Activated CD4-positive, alpha-beta T cell treated with anti-CD3 and anti-CD28 coated beads for 48 hours (primary cell): Measurements from ENCODE around the gene PCDH15.
"Not testable (repeated sequence)": the region's sequence is repeated elsewhere in the genome, so short reads cannot be mapped to it uniquely, and the experiment has no call there.

Experiments used
- DNase-seq: peaks from one replicate; pipeline ENCODE4 v3.0.0-alpha.2; 2020

PCDH15 gene

GRCh38 chr10:53952698-53953630 is 848.1 kb downstream of the PCDH15 start:
- no peak for DNase-seq

DNA sequence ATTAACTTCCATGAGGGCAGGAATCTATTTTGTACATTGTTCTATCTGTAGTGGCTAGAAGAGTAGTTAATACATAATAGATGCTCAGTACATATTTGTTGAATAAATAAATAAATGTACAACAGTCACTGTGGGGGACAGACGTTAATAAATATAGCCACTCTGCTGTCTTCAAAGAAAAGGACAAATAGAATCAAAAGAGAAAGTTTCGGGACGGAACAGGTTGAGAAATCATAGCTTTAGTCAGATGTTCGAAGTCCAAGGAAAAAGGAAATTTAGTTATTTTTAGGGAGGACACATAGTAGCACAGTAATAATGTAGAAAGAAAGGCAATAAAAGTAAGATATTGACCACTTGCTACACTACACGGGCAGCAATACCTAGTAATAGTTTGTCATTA is 861.4 kb downstream of the PCDH15 start:
- no peak for DNase-seq

- DNase-seq: no peak
Measured at GRCh38 chr10:53930648-53931047, 870.4 kb downstream of the PCDH15 start.

DNA sequence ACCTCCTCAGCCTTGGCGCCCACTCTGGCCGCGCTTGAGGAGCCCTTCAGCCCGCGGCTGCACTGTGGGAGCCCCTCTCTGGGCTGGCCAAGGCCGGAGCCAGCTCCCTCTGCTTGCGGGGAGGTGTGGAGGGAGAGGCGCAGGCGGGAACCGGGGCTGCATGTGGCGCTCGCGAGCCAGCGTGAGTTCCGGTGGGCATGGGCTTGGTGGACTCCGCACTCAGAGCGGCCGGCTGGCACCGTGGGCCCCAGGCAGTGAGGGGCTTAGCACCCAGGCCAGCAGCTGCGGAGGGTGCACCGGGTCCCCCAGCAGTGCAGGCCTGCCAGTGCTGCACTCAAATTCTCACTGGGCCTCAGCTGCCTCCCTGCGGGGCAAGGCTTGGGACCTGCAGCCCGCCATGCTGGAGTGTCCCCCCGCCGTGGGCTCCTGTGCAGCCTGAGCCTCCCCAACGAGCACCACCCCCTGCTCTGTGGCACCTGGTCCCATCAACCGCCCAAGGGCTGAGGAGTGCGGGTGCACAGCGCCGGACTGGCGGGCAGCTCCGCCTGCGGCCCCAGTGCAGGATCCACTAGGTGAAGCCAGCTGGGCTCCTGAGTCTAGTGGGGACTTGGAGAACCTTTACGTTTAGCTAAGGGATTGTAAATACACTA is 876.9 kb downstream of the PCDH15 start:
- DNase-seq: not testable (repeated sequence)

DNA sequence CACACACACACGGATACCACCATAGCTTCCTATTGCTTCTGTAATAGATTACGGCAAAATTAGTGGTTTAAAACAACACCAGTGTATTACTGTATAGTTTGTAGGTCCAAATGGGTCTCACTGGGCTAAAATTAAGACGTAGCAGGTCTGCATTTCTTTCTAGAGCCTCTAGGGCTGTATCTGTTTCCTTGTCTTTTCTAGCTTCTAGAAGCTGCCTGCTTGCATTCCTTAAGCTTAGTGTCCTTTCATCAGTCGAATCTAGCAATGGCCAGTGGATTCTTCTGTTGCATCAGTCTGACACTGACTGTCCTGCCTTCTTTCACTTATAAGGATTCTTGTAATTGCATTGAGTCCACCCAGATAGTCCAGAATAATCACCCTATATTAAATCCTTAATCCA is 882.3 kb downstream of the PCDH15 start:
- DNase-seq: no peak

- no peak for DNase-seq
Measured at GRCh38 chr10:53909791-53910190, 891.2 kb downstream of the PCDH15 start.

DNA sequence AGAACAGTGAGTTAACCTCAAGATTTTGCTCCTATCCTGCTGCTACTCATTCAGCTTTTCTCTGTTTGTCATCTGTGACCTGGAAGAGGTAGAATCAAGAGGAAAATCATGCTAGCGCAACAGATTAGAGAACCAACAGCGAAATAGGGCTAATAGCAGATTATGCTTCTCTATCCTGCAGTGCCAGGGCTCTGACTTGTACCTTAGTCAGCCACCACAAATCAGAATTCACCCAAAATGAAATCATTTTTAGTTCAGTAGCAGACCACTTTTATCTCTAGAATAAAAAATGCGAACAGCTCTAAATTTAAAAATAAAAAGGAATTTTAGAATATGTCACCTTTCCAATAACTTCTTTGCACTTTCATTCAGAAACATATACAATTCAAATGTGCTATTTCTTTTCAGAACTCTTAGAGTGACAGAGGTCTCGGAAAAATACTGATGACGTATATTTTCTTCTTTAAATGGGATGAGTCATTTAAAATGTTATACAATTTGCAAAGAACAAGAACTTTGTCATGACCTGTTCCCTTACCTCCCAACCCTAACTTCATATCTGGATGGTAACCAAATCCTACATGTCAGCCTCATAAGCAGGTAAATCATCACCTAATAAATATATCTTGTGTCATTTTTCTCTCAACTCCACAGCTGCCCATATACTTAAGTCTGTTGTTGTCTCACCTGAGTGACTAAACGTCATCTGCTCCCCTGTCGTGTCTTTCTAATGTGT is 896.4 kb downstream of the PCDH15 start:
- DNase-seq: no peak

DNA sequence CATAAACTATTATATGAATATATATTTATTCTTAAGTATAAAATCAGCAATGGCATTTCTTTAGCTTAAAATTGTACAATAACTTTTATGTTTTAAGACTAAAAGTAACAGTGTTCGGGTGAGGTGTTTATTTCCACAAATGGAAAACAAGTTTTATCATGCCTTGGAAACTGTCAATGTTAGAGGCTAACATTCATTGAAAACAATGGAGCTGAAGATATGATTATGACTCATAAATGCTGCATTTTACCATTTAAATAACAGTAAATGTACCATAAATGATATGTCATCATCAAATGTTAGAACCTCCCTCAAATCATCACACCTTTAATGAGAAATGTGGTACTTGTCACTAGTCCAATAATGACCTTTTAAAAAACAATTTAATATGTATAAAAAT is 897.3 kb downstream of the PCDH15 start:
- no peak for DNase-seq

GRCh38 chr10:53899463-53900160 is 901.4 kb downstream of the PCDH15 start:
- no peak for DNase-seq

DNA sequence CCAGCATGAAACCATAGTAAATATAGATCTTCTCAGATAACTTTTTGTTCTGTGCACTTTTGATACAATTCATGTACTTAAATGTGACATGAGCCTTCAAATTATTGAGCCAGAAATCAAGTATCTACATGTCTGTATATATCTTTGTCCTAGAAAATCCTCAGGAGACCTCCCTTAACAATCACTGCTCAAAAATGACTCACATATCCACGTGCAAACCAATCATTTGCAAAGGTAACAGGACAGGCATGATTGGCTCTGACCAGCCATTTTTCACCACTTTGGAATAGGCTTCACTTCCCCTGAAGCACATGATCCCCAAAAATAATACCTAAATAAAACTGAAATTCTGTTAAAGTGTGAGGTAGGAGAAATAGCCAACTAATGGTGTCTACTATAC is 902.5 kb downstream of the PCDH15 start:
- DNase-seq: no peak

DNA sequence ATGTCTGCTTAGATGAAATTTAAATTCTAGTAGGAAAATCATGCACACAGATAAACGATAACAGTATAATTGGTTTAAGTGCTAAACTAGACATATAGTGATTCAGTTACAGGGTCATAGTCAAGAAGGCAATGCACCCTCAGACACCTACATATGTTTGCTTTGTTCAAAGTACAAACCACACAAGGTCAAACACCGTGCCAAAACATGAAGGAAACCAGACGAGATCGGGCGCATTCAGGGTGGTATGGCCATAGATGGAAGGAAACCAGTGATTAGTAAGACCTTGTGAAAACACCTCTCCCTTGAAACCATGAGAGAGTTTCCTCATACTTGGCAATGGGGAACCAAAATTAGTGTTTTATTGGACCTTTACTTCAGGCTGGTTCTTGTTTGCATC is 906.9 kb downstream of the PCDH15 start:
- no peak for DNase-seq

DNA sequence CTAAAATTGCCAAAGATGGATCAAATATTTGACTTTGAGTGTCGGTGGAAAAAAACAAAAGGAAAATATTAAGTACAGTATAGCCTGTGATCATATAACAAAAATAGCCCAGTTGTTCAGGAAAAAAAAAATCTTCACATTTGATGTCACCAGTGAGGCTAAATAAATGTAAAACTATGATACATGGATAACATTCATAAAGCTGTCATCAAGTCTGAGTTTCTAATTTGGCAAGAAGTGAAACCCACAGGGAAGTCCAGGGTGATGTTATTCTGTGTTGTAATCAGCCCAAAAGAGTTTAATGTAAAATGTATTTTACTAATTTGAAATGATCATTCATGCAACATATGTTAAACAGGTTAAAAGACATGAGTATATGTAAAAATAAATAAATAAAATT is 908.0 kb downstream of the PCDH15 start:
- DNase-seq: no peak

DNA sequence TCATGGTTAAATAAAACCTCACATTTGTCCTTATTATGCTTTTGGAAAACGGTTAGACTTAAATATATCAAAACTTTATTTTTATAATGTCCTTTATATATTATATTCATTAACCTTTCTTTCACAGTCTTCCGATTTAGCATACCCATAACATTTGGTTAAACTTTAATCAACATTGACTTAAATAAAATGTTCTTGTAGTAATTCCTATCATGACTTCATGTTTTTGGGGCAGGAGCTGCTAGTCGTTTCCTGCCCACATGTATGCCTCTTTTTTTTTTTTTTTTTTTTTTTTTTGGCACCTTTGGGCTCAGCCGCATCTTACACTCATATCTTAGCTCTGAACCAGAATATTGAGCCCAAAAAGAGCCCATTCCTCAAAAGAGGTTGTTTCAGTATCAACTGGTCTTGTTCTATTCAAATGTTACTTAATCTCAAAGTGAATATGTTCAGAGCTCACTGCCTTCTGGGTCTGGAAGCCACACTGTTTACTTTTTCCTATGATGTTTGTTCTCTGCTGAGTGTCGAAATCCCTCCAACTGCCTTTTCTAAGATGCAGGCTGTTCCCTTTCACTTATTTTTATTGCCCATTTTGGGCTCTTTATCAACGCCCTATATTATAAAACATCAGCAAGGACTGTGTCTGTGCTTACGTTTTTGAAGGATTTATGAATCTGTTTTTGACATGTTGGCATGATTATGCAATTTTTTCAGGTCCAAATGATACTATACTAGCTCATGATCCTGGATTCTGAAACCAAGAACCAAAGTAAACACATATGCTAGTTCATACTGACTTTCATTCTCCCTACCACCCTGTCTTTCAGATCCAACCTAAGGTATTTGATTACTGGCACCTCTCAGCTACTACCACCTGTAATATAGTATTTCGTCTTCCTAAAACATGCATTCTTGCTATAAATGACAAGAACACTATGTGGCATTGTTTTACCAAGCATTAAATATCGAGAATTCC is 914.4 kb downstream of the PCDH15 start:
- no peak for DNase-seq

GRCh38 chr10:53864846-53865245 is 936.2 kb downstream of the PCDH15 start:
- no peak for DNase-seq

GRCh38 chr10:53852450-53853175 is 948.4 kb downstream of the PCDH15 start:
- no peak for DNase-seq

DNA sequence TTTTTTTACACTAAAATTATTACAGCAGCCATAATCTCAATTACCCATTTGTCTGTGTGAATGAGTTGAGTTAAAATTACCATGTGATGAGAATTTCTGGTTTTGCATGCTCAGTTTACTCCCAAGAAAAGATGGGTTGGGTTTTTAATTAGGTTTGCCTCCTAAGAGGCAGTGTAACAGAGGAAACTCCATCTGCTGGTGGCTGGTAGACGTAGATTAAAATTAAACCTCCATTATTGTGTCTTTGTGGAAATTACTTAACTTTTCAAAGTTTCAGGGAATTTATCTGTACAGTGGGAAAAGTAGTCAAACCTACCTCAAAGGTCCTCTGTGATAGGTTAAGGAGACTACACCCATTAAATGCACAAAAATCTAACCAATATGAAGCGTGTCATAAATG is 954.2 kb downstream of the PCDH15 start:
- DNase-seq: no peak

GRCh38 chr10:53843736-53844362 is 957.2 kb downstream of the PCDH15 start:
- no peak for DNase-seq

- no peak for DNase-seq
Measured at GRCh38 chr10:53841483-53842145, 959.4 kb downstream of the PCDH15 start.

DNA sequence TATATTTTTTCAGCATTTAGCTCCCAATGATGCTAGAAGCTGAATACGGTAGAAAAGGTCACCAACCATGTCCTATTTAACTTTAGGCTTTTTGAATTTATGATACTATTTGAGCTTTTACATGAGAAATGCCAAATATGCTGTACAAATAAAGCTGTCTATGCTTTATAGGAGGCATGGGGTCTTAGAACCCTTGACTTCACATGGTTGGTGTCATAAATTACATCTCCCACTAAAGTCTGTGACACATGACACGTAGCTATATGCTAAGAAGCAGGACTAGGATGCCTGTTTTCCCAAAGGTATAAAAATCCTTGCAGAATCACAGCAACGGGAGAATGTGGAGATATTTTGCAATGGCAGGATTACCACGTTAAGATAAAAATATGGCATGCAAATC is 960.4 kb downstream of the PCDH15 start:
- DNase-seq: no peak

DNA sequence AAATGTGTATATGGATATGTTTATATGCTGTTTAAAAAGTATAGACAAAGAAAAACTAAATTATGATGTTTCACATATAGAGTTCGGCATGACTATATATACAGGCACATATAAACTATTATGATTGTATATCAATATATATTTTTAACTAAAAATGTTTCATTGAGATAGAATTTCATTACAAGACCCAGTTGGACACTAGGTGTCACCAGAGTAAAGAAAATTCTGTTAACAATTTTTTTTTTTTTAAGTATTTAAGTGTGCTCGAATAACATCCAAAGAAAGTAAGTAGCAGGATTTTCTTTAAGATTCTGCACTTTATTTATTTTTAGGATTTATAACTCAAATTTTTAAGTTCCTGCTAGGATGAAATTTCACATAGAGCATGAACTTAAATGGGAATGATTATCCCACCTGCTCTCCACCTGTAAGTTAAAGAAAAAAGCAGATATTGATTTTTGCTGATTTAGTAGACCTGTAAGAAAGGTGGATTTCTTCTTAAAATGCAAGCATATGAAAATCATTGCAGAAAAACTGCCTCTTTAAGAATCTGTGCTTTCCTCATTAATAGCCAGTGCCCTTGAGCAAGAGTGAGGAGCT is 961.5 kb downstream of the PCDH15 start:
- DNase-seq: no peak
